ENCODE results near the gene DGKH.
"Not testable (repeated sequence)": the region's sequence is repeated elsewhere in the genome, so short reads cannot be mapped to it uniquely, and the experiment has no call there.

The DGKH gene

GRCh38 chr13:42140494-42140893, 92.0 kb downstream of the DGKH start:
- no CpG with 5 or more reads among the region's 2 CpGs for WGBS (ENCODE audit: insufficient coverage)
- Histone ChIP-seq H3K27me3 (replicated peaks in 2 of 5; ENCODE audit: control insufficient read depth in 4 of 5, insufficient read depth in 5 of 5, low read length in 4 of 5) (no peaks in the 10 kb centered on the region), H3K4me1 (ENCODE audit: control extremely low read depth in 1 of 4, control insufficient read depth in 4 of 4, insufficient read depth in 4 of 4, low read length in 3 of 4) (no peaks in the 10 kb centered on the region), H3K9me3 (ENCODE audit: control extremely low read depth in 1 of 5, control insufficient read depth in 4 of 5, insufficient read depth in 2 of 5, low read depth in 1 of 5, low read length in 4 of 5) (no peaks in the 10 kb centered on the region), H3K27ac (ENCODE audit: insufficient read depth in 1 of 2, low read depth in 1 of 2, low read length in 2 of 2, poor library complexity in 1 of 2, severe bottlenecking in 2 of 2) (no peak overlapping the region), H3K4me3 (ENCODE audit: control insufficient read depth in 1 of 7, extremely low read depth in 1 of 7, insufficient read depth in 4 of 7, low read depth in 2 of 7, low read length in 6 of 7) (no peak overlapping the region), H3K36me3 (ENCODE audit: control insufficient read depth in 4 of 4, insufficient read depth in 4 of 4, low read length in 3 of 4) (peaks cover 0 to 2% (median 0%) of the 10 kb centered on the region in 4 experiments)
- POLR2A ChIA-PET, result no interaction called here
- CTCF ChIA-PET, result no interaction called here
- no peak for DNase-seq

- H3K27me3 ChIP-seq (replicated peaks in 2 of 5; ENCODE audit: control insufficient read depth in 4 of 5, insufficient read depth in 5 of 5, low read length in 4 of 5); POLR2A ChIA-PET; H3K4me3 ChIP-seq (ENCODE audit: control insufficient read depth in 1 of 7, extremely low read depth in 1 of 7, insufficient read depth in 4 of 7, low read depth in 2 of 7, low read length in 6 of 7); H3K9me3 ChIP-seq (ENCODE audit: control extremely low read depth in 1 of 5, control insufficient read depth in 4 of 5, insufficient read depth in 2 of 5, low read depth in 1 of 5, low read length in 4 of 5); DNase-seq; H3K36me3 ChIP-seq (ENCODE audit: control insufficient read depth in 4 of 4, insufficient read depth in 4 of 4, low read length in 3 of 4); H3K27ac ChIP-seq (ENCODE audit: insufficient read depth in 1 of 2, low read depth in 1 of 2, low read length in 2 of 2, poor library complexity in 1 of 2, severe bottlenecking in 2 of 2); H3K4me1 ChIP-seq (ENCODE audit: control extremely low read depth in 1 of 4, control insufficient read depth in 4 of 4, insufficient read depth in 4 of 4, low read length in 3 of 4); CTCF ChIA-PET: not testable (repeated sequence)
- no CpG with 5 or more reads among the region's 2 CpGs for WGBS (ENCODE audit: insufficient coverage)
These were observed 92.6 kb downstream of the DGKH start for GRCh38 chr13:42141052-42141451.

- no CpG with 5 or more reads among the region's 2 CpGs for WGBS (ENCODE audit: insufficient coverage)
These were observed 97.9 kb downstream of the DGKH start for GRCh38 chr13:42146359-42146758.

GRCh38 chr13:42148538-42148937, 100.1 kb downstream of the DGKH start:
- POLR2A ChIA-PET, result no interaction called here
- H3K4me3 ChIP-seq (ENCODE audit: control insufficient read depth in 1 of 7, extremely low read depth in 1 of 7, insufficient read depth in 4 of 7, low read depth in 2 of 7, low read length in 6 of 7), result no peak overlapping the region
- CTCF ChIA-PET, result no interaction called here
- DNase-seq, result no peak
- no peaks in the 10 kb centered on the region for H3K4me1 ChIP-seq (ENCODE audit: control extremely low read depth in 1 of 4, control insufficient read depth in 4 of 4, insufficient read depth in 4 of 4, low read length in 3 of 4)
- H3K27me3 ChIP-seq (replicated peaks in 2 of 5; ENCODE audit: control insufficient read depth in 4 of 5, insufficient read depth in 5 of 5, low read length in 4 of 5), result no peaks in the 10 kb centered on the region
- no peak overlapping the region for H3K27ac ChIP-seq (ENCODE audit: insufficient read depth in 1 of 2, low read depth in 1 of 2, low read length in 2 of 2, poor library complexity in 1 of 2, severe bottlenecking in 2 of 2)
- WGBS (ENCODE audit: insufficient coverage), result 92% methylated on average over 2 of the region's 7 CpGs
- no peaks in the 10 kb centered on the region for H3K36me3 ChIP-seq (ENCODE audit: control insufficient read depth in 4 of 4, insufficient read depth in 4 of 4, low read length in 3 of 4)
- H3K9me3 ChIP-seq (ENCODE audit: control extremely low read depth in 1 of 5, control insufficient read depth in 4 of 5, insufficient read depth in 2 of 5, low read depth in 1 of 5, low read length in 4 of 5), result no peaks in the 10 kb centered on the region

More at GRCh38 chr13:42146359-42146758, 97.9 kb downstream of the DGKH start:
- H3K36me3 ChIP-seq (ENCODE audit: control insufficient read depth in 4 of 4, insufficient read depth in 4 of 4, low read length in 3 of 4), result no peaks in the 10 kb centered on the region
- H3K4me3 ChIP-seq (ENCODE audit: control insufficient read depth in 1 of 7, extremely low read depth in 1 of 7, insufficient read depth in 4 of 7, low read depth in 2 of 7, low read length in 6 of 7), result no peak overlapping the region
- POLR2A ChIA-PET, result no interaction called here
- no peak for DNase-seq
- H3K27ac ChIP-seq (ENCODE audit: insufficient read depth in 1 of 2, low read depth in 1 of 2, low read length in 2 of 2, poor library complexity in 1 of 2, severe bottlenecking in 2 of 2), result no peak overlapping the region
- CTCF ChIA-PET, result no interaction called here
- H3K9me3 ChIP-seq (ENCODE audit: control extremely low read depth in 1 of 5, control insufficient read depth in 4 of 5, insufficient read depth in 2 of 5, low read depth in 1 of 5, low read length in 4 of 5), result no peaks in the 10 kb centered on the region
- H3K4me1 ChIP-seq (ENCODE audit: control extremely low read depth in 1 of 4, control insufficient read depth in 4 of 4, insufficient read depth in 4 of 4, low read length in 3 of 4), result no peaks in the 10 kb centered on the region
- no peaks in the 10 kb centered on the region for H3K27me3 ChIP-seq (replicated peaks in 2 of 5; ENCODE audit: control insufficient read depth in 4 of 5, insufficient read depth in 5 of 5, low read length in 4 of 5)

- no peaks in the 10 kb centered on the region for H3K36me3 ChIP-seq (ENCODE audit: control insufficient read depth in 4 of 4, insufficient read depth in 4 of 4, low read length in 3 of 4)
- no peak overlapping the region for H3K27ac ChIP-seq (ENCODE audit: insufficient read depth in 1 of 2, low read depth in 1 of 2, low read length in 2 of 2, poor library complexity in 1 of 2, severe bottlenecking in 2 of 2)
- ChIA-PET CTCF (no interaction called here), POLR2A (no interaction called here)
- WGBS (ENCODE audit: insufficient coverage), result 100% methylated on average over 2 of the region's 4 CpGs
- H3K4me1 ChIP-seq (ENCODE audit: control extremely low read depth in 1 of 4, control insufficient read depth in 4 of 4, insufficient read depth in 4 of 4, low read length in 3 of 4), result no peaks in the 10 kb centered on the region
- no peaks in the 10 kb centered on the region for H3K27me3 ChIP-seq (replicated peaks in 2 of 5; ENCODE audit: control insufficient read depth in 4 of 5, insufficient read depth in 5 of 5, low read length in 4 of 5)
- no peaks in the 10 kb centered on the region for H3K9me3 ChIP-seq (ENCODE audit: control extremely low read depth in 1 of 5, control insufficient read depth in 4 of 5, insufficient read depth in 2 of 5, low read depth in 1 of 5, low read length in 4 of 5)
- no peak overlapping the region for H3K4me3 ChIP-seq (ENCODE audit: control insufficient read depth in 1 of 7, extremely low read depth in 1 of 7, insufficient read depth in 4 of 7, low read depth in 2 of 7, low read length in 6 of 7)
- no peak for DNase-seq
These were observed 100.7 kb downstream of the DGKH start for GRCh38 chr13:42149136-42149535.

GRCh38 chr13:42151781-42152180, 103.3 kb downstream of the DGKH start:
- H3K4me1 ChIP-seq (ENCODE audit: control extremely low read depth in 1 of 4, control insufficient read depth in 4 of 4, insufficient read depth in 4 of 4, low read length in 3 of 4), result no peaks in the 10 kb centered on the region
- H3K36me3 ChIP-seq (ENCODE audit: control insufficient read depth in 4 of 4, insufficient read depth in 4 of 4, low read length in 3 of 4), result no peaks in the 10 kb centered on the region
- DNase-seq, result no peak
- WGBS (ENCODE audit: insufficient coverage), result 100% methylated on average over 1 of the region's 1 CpG
- H3K4me3 ChIP-seq (ENCODE audit: control insufficient read depth in 1 of 7, extremely low read depth in 1 of 7, insufficient read depth in 4 of 7, low read depth in 2 of 7, low read length in 6 of 7), result no peak overlapping the region
- ChIA-PET POLR2A (no interaction called here), CTCF (no interaction called here)
- no peaks in the 10 kb centered on the region for H3K9me3 ChIP-seq (ENCODE audit: control extremely low read depth in 1 of 5, control insufficient read depth in 4 of 5, insufficient read depth in 2 of 5, low read depth in 1 of 5, low read length in 4 of 5)
- H3K27me3 ChIP-seq (replicated peaks in 2 of 5; ENCODE audit: control insufficient read depth in 4 of 5, insufficient read depth in 5 of 5, low read length in 4 of 5), result no peaks in the 10 kb centered on the region
- H3K27ac ChIP-seq (ENCODE audit: insufficient read depth in 1 of 2, low read depth in 1 of 2, low read length in 2 of 2, poor library complexity in 1 of 2, severe bottlenecking in 2 of 2), result no peak overlapping the region

GRCh38 chr13:42152495-42152894, 104.0 kb downstream of the DGKH start:
- ChIA-PET POLR2A (no interaction called here), CTCF (no interaction called here)
- no peaks in the 10 kb centered on the region for H3K27me3 ChIP-seq (replicated peaks in 2 of 5; ENCODE audit: control insufficient read depth in 4 of 5, insufficient read depth in 5 of 5, low read length in 4 of 5)
- DNase-seq, result no peak
- no peaks in the 10 kb centered on the region for H3K36me3 ChIP-seq (ENCODE audit: control insufficient read depth in 4 of 4, insufficient read depth in 4 of 4, low read length in 3 of 4)
- H3K4me1 ChIP-seq (ENCODE audit: control extremely low read depth in 1 of 4, control insufficient read depth in 4 of 4, insufficient read depth in 4 of 4, low read length in 3 of 4), result no peaks in the 10 kb centered on the region
- 100% methylated on average over 2 of the region's 4 CpGs for WGBS (ENCODE audit: insufficient coverage)
- no peak overlapping the region for H3K27ac ChIP-seq (ENCODE audit: insufficient read depth in 1 of 2, low read depth in 1 of 2, low read length in 2 of 2, poor library complexity in 1 of 2, severe bottlenecking in 2 of 2)
- no peaks in the 10 kb centered on the region for H3K9me3 ChIP-seq (ENCODE audit: control extremely low read depth in 1 of 5, control insufficient read depth in 4 of 5, insufficient read depth in 2 of 5, low read depth in 1 of 5, low read length in 4 of 5)
- H3K4me3 ChIP-seq (ENCODE audit: control insufficient read depth in 1 of 7, extremely low read depth in 1 of 7, insufficient read depth in 4 of 7, low read depth in 2 of 7, low read length in 6 of 7), result no peak overlapping the region
